GDM1 (cell line): ENCODE data around the gene LRIG2.
"Not testable (repeated sequence)": the region's sequence is repeated elsewhere in the genome, so short reads cannot be mapped to it uniquely, and the experiment has no call there.

Experiments
- DNase-seq: peaks from one replicate; lab custom pipeline; 2025; lab: John Stamatoyannopoulos, UW

The LRIG2 gene

DNA sequence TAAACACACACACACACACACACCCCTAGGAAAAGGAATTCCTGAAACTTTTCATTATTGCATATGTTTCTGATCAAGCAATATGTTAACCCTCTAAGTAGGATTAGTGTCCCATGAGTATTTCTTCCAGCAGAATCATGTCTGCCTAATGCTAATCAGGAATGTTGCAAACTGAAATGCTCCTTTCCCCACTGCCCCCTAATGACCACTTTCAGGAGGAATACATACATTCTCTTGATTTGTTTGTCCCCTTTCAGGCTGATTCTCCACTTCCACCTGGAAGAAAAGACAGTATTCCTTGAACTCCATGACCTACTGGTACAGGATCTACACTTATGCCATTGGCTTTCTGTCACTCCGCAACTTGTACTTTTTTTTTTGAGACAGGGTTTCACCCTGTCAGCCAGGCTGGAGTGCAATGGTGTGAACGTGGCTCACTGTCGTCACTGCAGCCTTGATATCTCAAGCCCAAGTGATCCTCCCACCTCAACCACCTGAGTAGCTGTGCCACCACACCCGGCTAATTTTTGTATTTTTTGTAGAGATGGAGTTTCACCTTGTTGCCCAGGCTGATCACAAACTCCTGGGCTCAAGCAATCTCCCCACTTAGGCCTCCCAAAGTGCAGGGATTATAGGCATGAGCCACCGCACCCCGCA is 56.7 kb downstream of the LRIG2 start:
- DNase-seq: no peak

DNA sequence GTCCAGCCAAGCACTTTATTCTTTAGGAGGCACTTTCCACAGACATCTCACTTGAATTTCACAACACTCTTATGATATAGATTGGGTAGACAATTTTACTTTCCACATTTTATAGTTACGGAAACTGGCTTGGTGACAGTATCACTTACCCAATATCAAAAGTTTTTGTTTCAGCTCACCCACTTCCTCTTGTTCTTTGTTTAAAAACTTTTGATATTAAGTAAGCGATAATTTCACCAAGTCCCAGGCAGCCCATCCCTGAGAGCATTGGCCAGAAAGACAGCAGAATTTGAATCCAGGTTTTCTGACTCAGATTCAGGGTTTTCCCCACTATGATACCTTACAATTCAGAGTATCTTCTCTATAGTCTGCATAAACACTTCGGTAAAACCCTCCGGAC is 60.0 kb downstream of the LRIG2 start:
- DNase-seq: no peak

DNA sequence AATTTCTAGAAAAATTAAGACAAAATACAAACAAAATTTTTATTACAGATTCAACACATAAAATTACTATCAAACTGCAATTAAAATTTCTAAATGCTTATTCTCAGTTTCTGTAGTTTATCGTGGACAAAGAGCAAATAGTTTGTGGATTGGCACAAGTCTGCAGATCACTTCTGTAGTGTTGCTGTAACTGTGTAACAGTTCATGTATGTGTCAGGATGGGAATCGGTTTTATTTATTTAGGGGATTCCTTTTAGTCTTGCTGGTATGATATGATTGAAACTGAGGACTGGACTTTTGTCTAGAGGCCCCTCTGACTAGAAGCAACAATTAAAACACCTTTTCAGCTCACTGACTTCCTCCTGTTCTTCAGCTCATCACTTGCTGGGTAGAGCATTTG is 60.8 kb downstream of the LRIG2 start:
- DNase-seq: no peak

DNA sequence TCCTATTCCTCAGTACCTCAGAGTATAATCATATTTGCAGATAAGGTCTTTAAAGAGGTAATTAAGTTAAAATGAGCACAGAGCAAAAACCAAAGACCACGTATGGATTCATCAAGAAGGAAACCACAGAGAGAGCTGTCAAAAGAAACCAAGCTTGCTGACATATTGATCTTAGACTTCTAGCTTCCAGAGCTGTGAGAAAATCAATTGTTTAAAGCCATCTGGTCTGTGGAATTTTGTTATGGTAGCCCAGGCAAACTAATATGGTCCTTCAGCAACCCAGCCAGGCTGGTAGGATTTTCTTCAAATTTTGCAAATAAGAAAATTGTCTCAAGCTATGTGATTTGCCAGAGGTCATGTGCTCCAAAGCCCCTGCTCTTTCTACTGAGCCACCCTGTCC is 62.5 kb downstream of the LRIG2 start:
- no peak for DNase-seq

DNA sequence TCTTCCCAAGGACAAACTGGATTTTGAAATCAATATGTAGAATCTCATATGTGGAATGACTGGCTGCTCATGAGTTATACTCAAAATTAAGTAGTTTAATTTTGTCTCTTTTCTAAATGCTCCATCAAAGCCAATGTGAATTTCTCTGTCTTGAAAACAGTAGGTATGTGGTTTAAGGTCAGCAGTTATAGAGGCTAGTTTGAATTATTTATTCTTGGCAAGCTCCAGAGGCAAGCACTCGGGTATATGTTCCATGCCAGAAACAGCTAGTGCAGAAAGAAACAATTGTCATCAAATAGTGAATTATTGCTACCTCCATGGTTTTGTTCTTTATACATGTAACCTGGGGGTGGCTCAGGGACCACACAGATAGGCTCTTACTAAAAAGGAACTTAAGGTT is 63.5 kb downstream of the LRIG2 start:
- DNase-seq: no peak

DNA sequence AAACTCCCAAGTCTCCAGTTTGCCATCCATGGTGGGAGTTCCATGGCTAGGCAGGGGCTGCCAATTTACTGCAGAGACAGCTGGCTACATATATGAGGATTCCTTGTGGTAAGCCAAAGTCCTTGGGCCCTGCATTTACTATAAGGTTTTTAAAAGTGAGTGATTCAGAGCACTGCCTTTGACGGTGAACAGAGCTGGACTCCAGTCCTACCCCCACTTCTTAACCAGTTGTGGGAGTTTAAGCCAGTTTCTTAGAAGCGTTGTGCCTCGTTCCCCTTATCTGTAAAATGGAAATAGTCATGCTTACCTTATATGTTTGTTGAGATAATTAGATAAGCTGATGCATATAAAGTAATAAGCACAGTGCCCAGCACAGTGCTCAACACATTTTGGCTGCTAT is 64.6 kb downstream of the LRIG2 start:
- no peak for DNase-seq

DNA sequence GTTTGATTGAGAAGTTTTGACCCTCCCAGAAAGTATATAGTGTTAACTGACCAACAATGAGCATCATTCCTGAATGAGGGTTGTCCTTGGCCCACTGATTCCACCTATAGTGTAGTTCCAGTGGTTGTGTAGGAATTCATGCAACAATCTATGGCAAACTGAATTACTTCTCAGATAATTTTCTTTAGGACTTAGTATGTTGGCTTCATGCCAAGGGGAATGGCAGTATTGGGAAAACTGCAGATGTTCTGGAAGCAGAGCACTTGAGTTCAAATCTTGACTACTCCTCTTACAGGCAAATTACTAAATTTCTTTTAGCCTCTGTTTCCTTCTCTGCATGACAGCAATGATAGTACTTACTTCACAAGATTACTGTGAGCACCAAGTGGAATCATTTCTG is 65.8 kb downstream of the LRIG2 start:
- no peak for DNase-seq

DNA sequence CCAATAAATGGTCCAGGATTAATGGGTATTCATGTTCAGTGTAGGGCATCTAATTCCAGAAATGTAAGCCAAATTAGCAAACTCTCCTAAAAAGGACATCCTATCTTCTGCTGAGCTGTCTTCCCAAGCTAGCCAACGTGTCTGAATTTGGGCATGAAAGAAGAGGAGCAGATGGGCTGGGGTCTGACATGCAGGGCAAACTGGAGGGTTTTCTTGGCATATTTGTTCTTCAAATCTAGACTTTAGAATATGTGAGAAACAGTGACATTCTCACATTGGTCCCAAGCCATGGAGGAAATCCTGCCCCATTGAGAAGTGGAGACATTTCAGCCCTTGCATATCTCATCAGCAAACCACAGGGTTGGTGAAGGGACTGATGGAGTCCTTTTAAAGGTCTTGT is 67.2 kb downstream of the LRIG2 start:
- DNase-seq: no peak

DNA sequence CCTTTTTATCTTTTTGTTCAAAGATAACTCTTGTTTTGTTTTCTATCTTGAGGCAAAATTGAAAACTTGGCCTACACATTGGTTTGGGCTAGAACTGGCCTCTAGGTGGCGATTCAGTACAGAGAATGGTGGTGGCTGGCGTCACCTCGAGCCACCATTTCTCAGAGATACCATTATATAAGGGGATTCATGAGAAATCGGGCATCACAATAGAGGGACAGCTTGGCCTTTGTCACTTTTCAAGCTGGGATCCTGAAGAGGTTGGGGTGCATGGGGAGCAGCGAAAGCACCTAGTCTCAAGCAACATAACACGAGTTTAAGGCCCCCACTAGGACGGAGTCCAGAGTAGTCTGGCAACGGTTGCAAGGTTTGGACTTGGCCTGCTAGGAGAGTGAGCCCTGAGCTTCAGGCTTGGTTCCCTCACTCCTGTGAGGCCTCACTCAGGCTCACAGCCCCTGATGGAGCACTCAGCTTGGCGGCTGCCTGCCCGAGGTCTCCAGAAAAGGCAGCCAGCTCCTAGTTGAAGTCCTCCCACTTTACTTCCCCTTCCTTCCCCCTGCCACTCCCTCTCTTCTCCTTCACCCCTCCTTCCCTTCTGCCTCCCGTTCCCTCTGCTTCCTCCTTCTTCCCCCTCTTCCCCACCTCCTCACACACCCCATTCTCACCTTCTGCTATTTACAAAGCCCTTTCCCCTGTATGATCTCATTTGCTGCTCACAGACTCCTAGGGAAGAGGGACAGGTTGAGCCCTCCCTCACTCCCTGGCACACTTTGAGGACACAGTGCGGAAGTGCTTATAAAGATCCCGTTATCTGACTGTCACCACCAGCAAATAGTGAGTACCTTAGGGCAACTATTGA is 67.8 kb downstream of the LRIG2 start:
- DNase-seq: peak; percentile 41

DNA sequence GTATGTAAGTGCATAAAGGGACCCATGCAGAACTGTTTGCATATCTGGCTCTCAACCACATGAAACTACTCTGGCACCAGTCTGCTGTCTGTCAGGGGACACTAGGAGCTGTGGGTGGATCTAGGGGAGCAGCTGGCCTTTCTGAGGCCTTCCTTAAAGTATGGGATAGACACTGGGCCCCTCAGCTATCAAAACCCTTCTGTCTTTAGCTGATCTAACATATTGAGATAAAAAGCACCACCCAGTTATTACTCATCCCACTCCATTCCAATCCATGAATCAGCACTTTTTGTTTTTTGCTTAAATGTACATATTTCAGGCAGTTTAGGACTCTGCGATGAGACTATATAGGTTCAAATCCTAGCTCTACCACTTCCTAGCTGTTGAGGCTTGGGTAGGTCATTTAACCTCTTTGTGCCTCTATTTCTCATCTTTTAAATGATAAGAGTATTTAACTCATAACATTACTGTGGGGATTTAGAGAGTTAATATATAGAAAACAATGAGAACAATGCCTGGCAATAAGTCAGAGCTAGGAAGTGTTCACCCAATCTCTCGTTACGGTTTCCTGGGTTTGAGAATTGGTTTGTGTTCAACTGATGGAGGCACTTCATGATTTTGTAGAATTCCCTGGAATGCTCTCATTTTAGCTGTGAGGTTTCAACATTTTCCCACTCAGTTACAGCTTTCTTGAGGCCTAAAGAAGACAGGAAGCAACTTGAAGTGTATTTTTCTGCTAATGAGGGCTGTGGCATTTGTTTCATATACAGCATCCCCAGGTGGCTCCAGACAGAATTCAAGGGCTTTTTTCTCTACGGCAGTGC is 68.9 kb downstream of the LRIG2 start:
- DNase-seq: no peak

DNA sequence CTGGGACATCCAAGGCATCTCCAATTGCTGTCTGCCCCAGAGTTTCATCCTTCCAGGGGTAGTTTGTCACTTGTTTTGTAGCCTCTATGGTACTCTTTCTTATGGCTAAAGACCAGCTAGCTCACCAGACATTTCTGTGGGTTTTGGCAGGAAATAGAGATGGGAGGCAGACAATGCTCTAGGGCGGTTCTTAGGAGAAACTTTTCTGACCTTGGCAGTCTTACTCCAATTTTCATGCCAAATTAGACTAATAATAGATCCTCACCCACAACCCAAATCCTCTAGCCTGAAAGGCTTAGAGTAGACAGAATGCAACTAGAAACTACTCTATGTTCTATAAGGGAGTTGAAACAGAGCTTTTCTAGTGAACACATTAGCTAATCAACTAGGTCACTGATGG is 69.8 kb downstream of the LRIG2 start:
- no peak for DNase-seq

DNA sequence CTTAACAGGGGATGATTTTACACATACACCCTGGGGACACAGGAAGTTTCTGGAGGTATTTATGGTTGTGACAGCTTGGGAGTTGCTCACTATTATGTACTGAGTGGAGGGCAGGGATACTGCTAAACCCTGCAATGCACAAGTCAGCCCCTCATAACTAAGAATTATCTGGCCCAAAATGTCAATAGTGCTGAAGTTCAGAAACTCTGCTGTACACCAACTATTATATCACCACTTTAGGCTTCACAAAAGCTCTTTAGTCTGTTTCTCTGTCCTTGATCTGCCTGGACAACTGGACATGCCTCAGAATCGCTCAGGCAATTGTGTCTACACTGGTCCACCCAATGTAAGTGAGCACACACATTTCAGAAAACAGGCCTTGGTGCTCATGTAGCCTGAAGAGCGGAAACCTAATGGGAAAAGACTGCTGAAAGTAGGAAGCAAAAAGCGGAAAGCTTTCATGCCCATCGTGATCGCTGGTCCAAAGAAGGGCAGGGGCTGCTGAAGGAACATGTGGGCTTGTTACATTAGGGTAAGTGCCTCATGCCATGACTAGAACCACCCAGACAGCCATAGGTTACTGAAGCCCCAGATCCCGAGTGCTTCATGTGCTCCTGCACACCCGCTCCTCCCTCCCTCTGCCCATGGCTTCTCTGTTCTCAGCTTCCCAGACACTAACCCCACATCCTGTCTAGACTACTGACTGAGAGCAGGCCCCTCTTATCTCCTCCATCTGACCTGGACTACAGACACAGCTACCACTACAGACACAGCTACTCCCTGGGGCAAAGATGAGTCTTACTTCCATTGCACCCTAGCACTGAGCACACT is 73.5 kb downstream of the LRIG2 start:
- DNase-seq: peak; percentile 36

DNA sequence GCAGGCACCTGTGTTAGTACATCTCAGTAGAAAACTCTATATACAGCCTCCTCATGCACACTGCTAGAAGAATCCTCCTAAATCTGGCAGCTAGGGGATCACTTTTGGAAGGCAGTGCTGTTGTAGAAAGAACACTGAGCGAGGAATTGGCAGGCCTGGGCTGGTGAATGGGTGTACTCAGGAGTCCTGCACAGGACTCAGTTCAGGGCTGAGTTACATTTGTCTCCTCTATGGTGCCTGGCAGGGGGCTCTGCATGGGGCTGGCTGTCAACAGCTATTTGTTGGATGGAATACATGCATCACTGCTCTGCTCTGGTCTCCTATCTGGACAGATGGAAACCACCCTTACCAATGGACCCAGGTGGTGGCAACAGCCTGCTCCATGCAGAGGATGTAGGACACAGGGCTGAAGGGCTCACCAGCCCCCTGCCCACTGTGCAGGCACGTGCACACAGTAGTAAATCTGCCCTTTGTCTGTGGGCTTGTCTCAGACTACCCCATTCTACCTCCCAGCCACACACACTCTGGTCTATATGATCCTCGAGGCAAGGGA is 74.2 kb downstream of the LRIG2 start:
- DNase-seq: no peak

DNA sequence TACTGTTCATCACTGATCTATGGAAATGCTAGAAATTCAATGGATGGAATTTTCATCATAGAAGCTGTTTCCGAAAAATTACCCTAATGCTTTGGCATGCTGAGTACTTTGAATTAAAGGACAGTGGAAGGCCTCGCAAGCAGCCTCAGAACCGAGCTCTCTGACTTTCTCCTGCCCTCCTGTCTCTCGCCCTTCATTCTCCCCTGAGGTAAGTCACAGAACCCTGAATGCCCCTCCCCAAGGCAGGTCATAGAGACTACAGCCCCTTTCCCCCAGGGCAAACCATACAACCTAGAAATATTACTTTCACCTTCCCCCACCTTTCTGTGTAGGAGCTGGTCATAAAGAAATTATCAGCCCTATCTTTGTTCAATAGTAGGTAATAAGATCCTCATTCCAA is 74.8 kb downstream of the LRIG2 start:
- DNase-seq: no peak

DNA sequence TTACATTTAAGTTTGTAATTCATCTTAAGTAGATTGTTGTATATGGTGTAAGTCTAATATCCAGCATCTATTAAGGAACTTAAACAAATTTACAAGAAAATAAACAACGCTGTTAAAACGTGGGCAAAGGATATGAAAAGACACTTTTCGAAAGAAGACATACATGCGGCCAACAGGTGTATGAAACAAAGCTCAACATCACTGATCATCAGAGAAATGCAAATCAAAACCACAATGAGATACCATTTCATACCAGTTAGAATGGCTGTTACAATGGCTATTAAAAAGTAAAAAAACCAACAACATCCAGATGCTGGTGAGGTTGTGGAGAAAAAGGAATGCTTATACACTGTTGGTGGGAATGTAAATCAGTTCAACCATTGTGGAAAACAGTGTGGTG is 77.5 kb downstream of the LRIG2 start:
- DNase-seq: not testable (repeated sequence)

DNA sequence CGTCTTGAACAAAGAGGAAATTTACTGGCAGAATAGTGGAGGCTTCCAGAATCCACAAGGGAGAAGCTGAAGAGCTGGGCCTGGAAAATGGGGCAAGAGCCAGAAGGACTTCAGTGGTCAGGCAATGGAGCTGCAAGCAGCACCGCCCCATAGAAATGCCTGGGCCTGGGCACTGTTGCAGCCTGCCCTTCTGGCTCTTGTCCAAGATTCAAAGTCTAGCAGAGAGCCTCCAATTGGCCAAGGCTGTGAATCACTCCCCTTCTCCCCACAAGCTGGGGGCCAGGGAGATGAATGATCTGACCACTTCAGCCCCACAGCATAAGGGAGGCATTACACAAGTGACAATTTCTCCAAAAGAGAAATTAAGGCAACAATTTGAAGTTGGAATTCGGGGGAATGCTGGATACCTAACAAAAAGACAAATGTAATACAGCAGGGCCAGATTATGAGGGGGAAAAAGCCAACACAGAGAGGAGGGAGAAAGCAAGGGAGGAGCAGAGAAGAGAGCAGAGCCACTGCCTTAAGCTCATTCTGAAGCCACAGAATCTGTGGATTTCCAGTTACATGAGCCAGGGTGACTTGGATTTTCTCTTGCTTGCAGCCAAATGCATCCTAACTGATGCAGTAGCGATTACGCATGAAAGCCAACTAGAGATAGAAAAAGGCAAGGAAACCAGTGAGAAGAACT is 80.3 kb downstream of the LRIG2 start:
- no peak for DNase-seq

DNA sequence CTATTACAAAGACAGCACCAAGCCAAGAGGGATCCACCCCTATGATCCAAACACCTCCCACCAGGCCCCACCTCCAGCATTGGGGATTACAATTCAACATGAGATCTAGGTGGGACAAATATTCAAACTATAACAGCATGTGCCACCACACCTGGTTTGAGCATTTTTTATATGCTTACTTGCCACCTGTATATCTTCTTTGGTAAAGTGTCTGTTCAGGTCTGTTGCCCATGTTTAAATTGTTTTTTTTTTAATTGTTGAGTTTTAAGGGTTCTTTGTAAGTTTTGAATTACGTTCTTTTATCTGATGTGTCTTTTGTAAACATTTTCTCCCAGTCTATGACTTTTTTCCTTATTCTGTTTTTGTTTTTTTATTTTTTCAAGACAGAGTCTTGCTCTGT is 83.4 kb downstream of the LRIG2 start:
- no peak for DNase-seq

DNA sequence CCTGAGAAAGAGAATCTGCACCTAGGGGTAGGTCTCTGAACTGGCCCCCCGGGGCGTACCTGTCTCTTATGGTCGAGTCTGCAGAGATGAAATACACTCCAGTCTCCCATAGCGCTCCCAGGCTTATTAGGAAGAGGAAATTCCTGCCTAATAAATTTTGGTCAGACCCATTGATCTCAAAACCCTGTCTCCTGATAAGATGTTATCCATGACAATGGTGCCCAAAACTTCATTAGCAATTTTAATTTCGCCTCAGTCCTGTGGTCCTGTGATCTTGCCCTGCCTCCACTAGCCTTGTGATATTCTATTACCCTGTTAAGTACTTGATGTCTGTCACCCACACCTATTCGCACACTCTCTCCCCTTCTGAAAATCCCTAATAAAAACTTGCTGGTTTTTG is 85.7 kb downstream of the LRIG2 start:
- not testable (repeated sequence) for DNase-seq

DNA sequence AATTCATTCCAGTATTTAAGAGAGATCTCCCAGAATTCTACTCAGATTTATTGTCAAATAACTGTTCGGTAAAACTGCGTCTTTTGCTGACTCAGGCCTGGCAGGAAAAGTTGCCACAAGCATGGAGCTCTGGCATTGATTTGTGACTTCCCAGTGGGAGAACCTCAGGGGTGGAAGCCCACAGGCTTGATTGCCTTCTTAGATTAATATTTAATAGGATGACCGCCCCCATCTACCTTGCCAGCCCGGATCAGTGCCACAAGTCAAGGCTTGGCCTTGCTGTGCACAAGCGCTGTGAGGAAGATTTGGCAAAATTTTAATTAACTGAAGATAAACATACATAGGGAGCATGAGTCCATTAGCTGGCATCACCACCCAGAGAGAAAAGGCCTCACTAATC is 93.5 kb downstream of the LRIG2 start:
- DNase-seq: no peak

DNA sequence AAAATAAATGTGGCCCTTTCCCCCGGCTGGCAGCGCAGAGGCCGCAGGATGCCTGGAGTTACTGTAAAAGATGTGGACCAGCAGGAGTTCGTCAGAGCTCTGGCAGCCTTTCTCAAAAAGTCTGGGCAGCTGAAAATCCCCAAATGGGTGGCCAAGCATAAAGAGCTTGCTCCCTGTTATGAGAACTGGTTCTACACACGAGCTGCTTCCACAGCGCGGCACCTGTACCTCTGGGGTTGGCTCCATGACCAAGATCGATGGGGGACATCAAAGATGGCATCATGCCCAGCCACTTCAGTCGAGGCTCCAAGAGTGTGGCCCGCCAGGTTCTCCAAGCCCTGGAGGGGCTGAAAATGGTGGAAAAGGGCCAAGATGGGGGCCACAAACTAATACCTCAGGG is 95.9 kb downstream of the LRIG2 start:
- no peak for DNase-seq

DNA sequence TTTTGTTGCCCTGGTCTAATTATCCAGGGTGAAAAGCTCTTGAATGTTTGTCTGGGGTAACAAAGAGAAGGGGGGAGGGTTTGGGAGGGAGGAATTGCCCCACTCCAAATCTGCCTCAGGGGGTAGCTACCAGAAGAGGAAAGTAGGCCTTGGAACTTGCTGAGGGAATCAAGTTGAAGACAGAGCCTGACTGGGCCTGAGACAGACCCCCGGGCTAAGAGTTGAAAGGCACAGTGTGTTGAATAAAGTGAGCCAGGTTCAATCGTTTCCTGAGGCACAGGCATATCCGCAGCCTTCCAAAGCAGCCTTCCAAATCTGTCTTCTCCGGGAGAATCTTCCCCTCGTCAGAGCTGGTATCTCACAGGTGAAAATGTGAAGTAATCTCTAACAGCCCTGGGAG is 96.6 kb downstream of the LRIG2 start:
- DNase-seq: no peak
